ENCODE data around the gene SLC38A2.

DNA sequence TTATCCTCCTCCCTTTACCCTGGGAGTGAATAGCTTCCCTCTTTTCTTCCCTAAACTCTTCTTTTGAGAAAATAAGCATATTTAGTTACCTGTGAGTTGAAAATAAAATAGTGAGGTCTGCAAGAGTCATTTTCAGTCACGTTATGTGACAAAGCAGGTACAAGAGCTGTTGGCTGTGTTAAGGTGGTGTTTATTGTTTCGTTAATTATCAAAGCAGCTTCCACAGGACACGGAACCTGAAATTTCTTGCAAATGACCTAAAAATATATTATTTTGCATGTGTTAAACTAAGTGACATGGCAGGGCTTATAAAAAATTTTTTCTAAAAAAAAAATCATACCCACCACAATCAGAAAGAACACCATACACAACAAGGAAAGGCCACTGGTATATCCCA is 8.3 kb downstream of the SLC38A2 start:
- TF ChIP-seq EP300 (IDR thresholded peaks at IDR 0.05), result no peak
- TF ChIP-seq POLR2A (IDR thresholded peaks at IDR 0.05), result no peak
